GM12891 (cell line): ENCODE results near the gene GH2.

Source experiments
- DNase-seq: peaks from one replicate; pipeline ENCODE4 v3.0.0; 2011; ENCODE audit warnings: low spot score; ENCODE audit not compliant: insufficient read length
- FAIRE-seq: peaks from 2 replicates; lab custom pipeline; 2011; peaks lifted over from hg19 to GRCh38; lab: Jason Lieb, UNC
- PAX5 ChIP-seq: IDR thresholded peaks from 2 replicates; pipeline ENCODE4 v1.6.1; 2011; ENCODE audit warnings: low read length, moderate library complexity, mild to moderate bottlenecking; ENCODE audit not compliant: insufficient read depth, severe bottlenecking
- POLR2A ChIP-seq: IDR thresholded peaks from 2 replicates; pipeline ENCODE4 v1.6.1; 2011; ENCODE audit warnings: low read depth, low read length, control low read depth
- POLR2AphosphoS5 ChIP-seq: IDR thresholded peaks from 2 replicates; pipeline ENCODE4 v1.6.1; 2011; ENCODE audit warnings: low read depth, low read length, control low read depth
- POU2F2 ChIP-seq: IDR thresholded peaks from 2 replicates; pipeline ENCODE4 v1.6.1; 2011; ENCODE audit warnings: low read depth, mild to moderate bottlenecking, control low read depth, low read length, moderate library complexity
- SPI1 ChIP-seq: IDR thresholded peaks from 2 replicates; pipeline ENCODE4 v1.6.1; 2011; ENCODE audit warnings: low read depth, low read length, control low read depth
- TAF1 ChIP-seq: IDR thresholded peaks from 2 replicates; pipeline ENCODE4 v1.6.1; 2011; ENCODE audit warnings: low read depth, low read length, control low read depth

GH2 gene

DNA sequence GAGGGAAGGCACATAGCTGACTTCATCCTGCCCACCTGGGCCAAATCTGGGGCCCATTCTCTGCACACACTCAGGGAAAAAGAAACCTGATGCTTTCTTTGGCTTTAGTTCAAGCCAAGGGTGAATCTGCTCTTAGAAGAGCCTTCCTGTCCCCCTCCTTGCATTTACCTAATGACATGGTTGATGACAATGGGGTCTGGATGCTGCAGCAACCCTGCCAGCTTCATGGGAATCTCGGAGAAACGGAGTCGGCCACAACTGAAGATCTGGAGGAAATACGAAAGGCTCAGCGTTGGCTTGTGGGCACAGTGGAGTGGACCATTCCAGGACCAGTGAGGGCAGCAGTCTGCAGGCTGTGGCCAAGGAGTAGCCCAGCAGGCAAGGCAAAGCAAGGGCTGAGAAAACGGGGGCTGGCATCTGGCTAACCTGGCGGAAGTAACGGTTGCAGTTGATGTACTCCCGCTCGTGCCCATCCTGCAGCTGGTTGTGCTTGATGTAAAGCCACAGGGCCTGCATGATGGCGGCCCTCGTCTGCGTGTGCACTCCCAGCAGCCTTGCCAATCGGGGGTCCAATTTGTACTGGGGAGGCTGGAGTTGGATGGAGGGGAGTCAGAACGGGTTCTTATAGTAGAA lies 47.9 kb downstream of the GH2 start:
- DNase-seq (no peak), FAIRE-seq (no peak)
- TF ChIP-seq POLR2A (peak; percentile 21; the same call in 1 of the 2 replicates), POU2F2 (no peak)

DNA sequence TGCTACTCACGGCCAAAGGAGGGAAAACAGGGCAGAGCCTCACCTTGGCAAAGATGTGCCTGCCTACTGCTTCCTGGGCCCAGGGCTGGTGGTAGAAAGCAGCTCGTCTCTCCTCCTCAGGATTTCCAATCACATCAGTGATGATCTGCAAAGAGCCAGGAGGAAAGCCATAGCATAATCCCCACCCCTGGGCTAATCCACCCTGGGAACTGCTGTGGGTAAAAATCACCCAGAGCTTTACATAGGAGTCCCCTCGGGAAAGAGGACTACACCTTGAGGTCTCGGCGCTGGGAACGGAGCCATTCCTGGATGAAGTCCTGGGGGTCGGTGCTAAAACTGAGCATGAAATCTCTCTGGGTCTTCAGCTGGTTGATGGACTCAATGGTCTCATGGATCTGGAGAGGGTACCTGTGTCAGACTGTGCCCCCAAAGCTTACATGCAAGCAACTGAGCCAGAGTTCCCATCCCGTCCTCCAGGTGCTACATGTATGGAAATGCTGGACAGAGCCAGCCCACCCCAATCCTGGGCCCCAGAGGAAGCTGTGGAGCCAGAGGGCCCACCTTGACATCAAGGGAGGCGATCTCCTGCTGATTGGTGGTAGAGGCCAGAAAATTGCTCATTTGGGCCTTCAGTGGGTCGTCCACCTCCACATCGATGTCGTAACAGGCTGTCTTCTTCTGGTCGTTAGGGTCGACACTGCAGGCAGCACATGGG lies 48.6 kb downstream of the GH2 start:
- TF ChIP-seq POLR2AphosphoS5 (no peak), POU2F2 (no peak), TAF1 (no peak), SPI1 (no peak), POLR2A (peak; percentile 34; the same call in 1 of the 2 replicates), PAX5 (no peak)
- no peak for DNase-seq
- no peak for FAIRE-seq

DNA sequence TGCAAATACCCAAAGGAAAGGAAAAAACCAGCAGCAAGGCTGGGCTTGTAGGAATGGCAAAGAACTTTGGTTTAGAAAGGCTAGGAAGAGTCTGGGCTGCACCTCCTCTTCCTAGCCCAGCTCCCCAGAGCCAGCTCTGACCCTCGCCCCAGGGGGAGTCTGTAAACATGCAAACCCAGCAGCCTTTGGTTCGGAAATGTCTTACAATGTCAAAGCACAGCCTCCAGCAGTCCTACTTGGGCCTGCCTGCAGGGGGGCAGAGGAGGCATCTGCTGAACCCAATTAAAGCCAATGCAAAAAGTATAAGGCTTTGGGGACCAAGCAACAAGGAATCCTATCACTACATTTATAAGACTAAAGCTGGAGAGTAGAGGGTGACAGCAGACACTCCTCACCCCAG lies 49.3 kb downstream of the GH2 start:
- FAIRE-seq, result no peak
- DNase-seq, result no peak
- TF ChIP-seq PAX5, result no peak
- TF ChIP-seq POLR2A, result no peak
- TF ChIP-seq POLR2AphosphoS5, result no peak

DNA sequence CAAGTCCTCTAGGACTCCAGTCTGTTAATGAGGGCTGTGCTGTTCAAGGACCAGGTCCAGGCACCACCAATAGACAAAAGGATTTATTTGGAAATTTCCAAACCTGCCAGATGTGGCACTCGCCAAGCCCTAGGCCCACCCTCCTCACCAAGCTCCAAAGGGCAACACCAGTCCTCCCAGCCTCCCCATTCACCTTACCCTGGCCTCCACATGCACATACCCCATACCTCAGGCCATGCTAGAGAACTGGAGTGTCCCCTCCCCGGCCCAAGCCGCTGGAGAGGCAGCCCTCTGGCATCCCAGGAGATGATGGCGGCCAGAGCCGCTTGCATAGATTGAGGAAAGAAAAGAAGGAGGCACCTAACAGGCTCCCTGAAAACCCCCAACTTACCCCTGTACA lies 49.7 kb downstream of the GH2 start:
- DNase-seq, result no peak
- no peak for FAIRE-seq
- TF ChIP-seq POU2F2 (no peak), POLR2A (peak; percentile 47; the same call in 1 of the 2 replicates)

DNA sequence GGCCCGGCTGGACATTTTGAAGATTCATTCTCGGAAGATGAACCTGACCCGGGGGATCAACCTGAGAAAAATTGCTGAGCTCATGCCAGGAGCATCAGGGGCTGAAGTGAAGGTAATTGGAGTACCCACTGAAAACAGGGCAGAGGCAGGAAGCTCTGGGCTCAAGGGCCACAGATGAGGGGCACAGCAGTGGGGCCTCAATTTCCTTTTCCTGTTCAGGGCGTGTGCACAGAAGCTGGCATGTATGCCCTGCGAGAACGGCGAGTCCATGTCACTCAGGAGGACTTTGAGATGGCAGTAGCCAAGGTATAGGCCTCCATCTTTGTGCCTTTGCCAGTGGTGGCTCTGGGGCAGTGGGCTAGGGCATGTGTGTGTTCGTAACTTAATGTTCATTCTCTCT lies 50.2 kb downstream of the GH2 start:
- no peak; the same call in 1 of the 2 replicates for TF ChIP-seq POLR2AphosphoS5
- TF ChIP-seq TAF1, result no peak
- no peak for TF ChIP-seq POU2F2
- no peak for TF ChIP-seq PAX5
- TF ChIP-seq SPI1, result no peak
- no peak for TF ChIP-seq POLR2A
- DNase-seq (no peak), FAIRE-seq (no peak)

DNA sequence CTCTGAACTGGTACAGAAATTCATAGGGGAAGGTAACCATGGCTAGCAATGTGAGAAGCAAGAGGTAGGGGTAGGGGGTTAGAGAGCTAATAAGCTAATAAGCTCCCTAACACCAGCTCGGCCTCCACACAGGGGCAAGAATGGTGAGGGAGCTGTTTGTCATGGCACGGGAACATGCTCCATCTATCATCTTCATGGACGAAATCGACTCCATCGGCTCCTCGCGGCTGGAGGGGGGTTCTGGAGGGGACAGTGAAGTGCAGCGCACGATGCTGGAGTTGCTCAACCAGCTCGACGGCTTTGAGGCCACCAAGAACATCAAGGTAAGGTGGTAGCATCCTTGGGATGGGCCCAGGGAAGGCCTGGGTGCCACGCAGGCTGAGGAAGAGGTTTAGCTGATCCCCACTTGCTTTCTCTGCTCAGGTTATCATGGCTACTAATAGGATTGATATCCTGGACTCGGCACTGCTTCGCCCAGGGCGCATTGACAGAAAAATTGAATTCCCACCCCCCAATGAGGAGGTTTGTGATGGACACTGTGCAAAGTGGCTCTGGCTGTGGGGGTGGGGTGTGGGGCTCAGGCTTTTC lies 50.7 kb downstream of the GH2 start:
- FAIRE-seq, result no peak
- no peak for DNase-seq
- no peak; the same call in 1 of the 2 replicates for TF ChIP-seq POLR2AphosphoS5
- 0 out of 2 replicates have a peak, but pooled peaks have one; percentile 25 for TF ChIP-seq POLR2A

DNA sequence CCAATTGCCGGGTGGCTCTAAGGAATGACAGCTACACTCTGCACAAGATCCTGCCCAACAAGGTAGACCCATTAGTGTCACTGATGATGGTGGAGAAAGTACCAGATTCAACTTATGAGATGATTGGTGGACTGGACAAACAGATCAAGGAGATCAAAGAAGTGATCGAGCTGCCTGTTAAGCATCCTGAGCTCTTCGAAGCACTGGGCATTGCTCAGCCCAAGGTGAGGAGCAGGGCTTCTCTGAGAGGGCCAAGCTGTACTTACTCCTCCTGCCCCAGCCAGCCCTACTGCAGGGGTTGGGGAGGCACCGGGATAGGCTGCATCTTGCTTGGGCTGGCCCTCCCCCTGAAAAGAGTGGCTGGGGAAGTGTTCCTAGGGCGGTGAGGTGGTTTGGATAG lies 51.5 kb downstream of the GH2 start:
- DNase-seq (no peak), FAIRE-seq (no peak)
- TF ChIP-seq SPI1, result no peak
- TF ChIP-seq POLR2AphosphoS5, result peak; percentile 19
- TF ChIP-seq POU2F2, result no peak
- no peak for TF ChIP-seq POLR2A
